GM12878 (cell line): ENCODE measurements around the gene CD34. TPM values are rescaled to one million over a fixed set of nuclear protein-coding genes. Genes with fewer than 3 reads are reported as not detected.

ENCODE experiments used
- ATAC-seq: fragments of 200-7000 bp; cut with Tn5 transposase; 3 replicates; pipeline ENCODE4 v1.9.1; 2020; ENCODE audit warnings: mild to moderate bottlenecking, moderate library complexity
- BruUV-seq: library from RNA; stranded (reverse); fragments of 400-500 nt; replicated peaks from 2 replicates; lab custom pipeline; 2021; lab: Mats Ljungman, UMichigan
- CTCF ChIA-PET: fragments of 300-600 bp; sonication (Branson Sonifier 250); formaldehyde crosslinking; extraction: SDS; loops from one replicate; lab custom pipeline; 2021; ENCODE audit warnings: inconsistent platforms; lab: Yijun Ruan, JAX
- POLR2A ChIA-PET: fragments of 350-600 bp; formaldehyde crosslinking; extraction: SDS; loops from one replicate; lab custom pipeline; 2021; ENCODE audit warnings: inconsistent platforms; lab: Charles Lee
- RAD21 ChIA-PET: fragments of 300-600 bp; sonication (Branson Sonifier 250); formaldehyde crosslinking; loops from one replicate; lab custom pipeline; 2023; ENCODE audit warnings: antibody characterized with exemption; ENCODE audit not compliant: unreplicated experiment; lab: Charles Lee
- SMC1A ChIA-PET: fragments of 300-600 bp; sonication (Branson Sonifier 250); formaldehyde crosslinking; loops from one replicate; lab custom pipeline; 2023; ENCODE audit not compliant: unreplicated experiment, uncharacterized antibody; lab: Charles Lee
- DNase-seq: peaks from one replicate; pipeline ENCODE4 v3.0.0-alpha.2; 2011; ENCODE audit warnings: low read depth, low spot score
- FAIRE-seq: peaks from 3 replicates; lab custom pipeline; 2011; peaks lifted over from hg19 to GRCh38; lab: Jason Lieb, UNC
- H2AFZ ChIP-seq: 2 replicates; pipeline ENCODE4 v1.6.0; 2011; ENCODE audit warnings: low read depth, low read length, control low read depth; ENCODE audit not compliant: control insufficient read depth
- H3K27ac ChIP-seq: 2 replicates; pipeline ENCODE4 v1.5.1; 2011; ENCODE audit warnings: control low read depth; ENCODE audit not compliant: control insufficient read depth, insufficient read depth
- H3K27me3 ChIP-seq, 2 experiments: replicated peaks in 1 of 2; 2 replicates each; pipeline versions ENCODE4 v1.6.0 to v1.6.1; 2011; ENCODE audit warnings: low read length in 1 of 2; ENCODE audit not compliant: control insufficient read depth in 2 of 2, insufficient read depth in 2 of 2
- H3K36me3 ChIP-seq, 2 experiments: 2 replicates each; pipeline ENCODE4 v1.5.1; 2011; ENCODE audit warnings: low read length in 1 of 2; ENCODE audit not compliant: control insufficient read depth in 2 of 2, insufficient read depth in 2 of 2
- H3K4me1 ChIP-seq: 2 replicates; pipeline ENCODE4 v1.6.1; 2011; ENCODE audit warnings: mild to moderate bottlenecking, low read length, moderate library complexity, mixed read lengths; ENCODE audit not compliant: control insufficient read depth, insufficient read depth
- H3K4me2 ChIP-seq: 2 replicates; pipeline ENCODE4 v1.6.0; 2011; ENCODE audit warnings: control low read depth; ENCODE audit not compliant: control insufficient read depth, insufficient read depth
- H3K4me3 ChIP-seq: fragments of 200-600 bp; sonication (generic); 2 replicates; pipeline ENCODE4 v1.5.1; 2016
- H3K79me2 ChIP-seq: 2 replicates; pipeline ENCODE4 v1.6.0; 2011; ENCODE audit warnings: low read length; ENCODE audit not compliant: control insufficient read depth, insufficient read depth
- H3K9ac ChIP-seq: 2 replicates; pipeline ENCODE4 v1.8.0; 2011; ENCODE audit warnings: low read length, control low read depth, mixed read lengths; ENCODE audit not compliant: control insufficient read depth, insufficient read depth
- H3K9me3 ChIP-seq: replicated peaks from 3 replicates; pipeline ENCODE4 v1.5.1; 2011; ENCODE audit warnings: mild to moderate bottlenecking, low read length; ENCODE audit not compliant: control insufficient read depth, insufficient read depth
- H4K20me1 ChIP-seq: 2 replicates; pipeline ENCODE4 v1.6.0; 2011; ENCODE audit not compliant: control insufficient read depth, insufficient read depth
- CBX5 ChIP-seq: sonication (generic); IDR thresholded peaks from 2 replicates; pipeline ENCODE4 v1.6.1; 2016; ENCODE audit warnings: low read depth, moderate library complexity, mild to moderate bottlenecking, inconsistent platforms
- EP300 ChIP-seq, 2 experiments: fragments of 150-350 bp in 1 of 2; IDR thresholded peaks; 2 replicates each; pipeline ENCODE4 v1.6.1; 2011 to 2012; ENCODE audit warnings: low read depth in 2 of 2, low read length in 2 of 2, borderline replicate concordance in 1 of 2, improper control_type of control experiment in 1 of 2, inconsistent platforms in 1 of 2; ENCODE audit not compliant: control insufficient read depth in 1 of 2
- NFIC ChIP-seq: IDR thresholded peaks from 2 replicates; pipeline ENCODE4 v1.6.1; 2012; ENCODE audit warnings: low read depth, mild to moderate bottlenecking, inconsistent platforms, low read length, moderate library complexity
- NFYA ChIP-seq: IDR thresholded peaks from 2 replicates; pipeline ENCODE4 v1.6.1; 2011; ENCODE audit warnings: low read depth, mild to moderate bottlenecking, low read length, improper control_type of control experiment, borderline replicate concordance
- NR2C2 ChIP-seq: IDR thresholded peaks from 2 replicates; pipeline ENCODE4 v1.6.1; 2011; ENCODE audit warnings: borderline replicate concordance, low read depth; ENCODE audit not compliant: control insufficient read depth, insufficient read length
- RB1 ChIP-seq: fragments of 450-650 bp; formaldehyde crosslinking; IDR thresholded peaks from 2 replicates; pipeline ENCODE4 v1.6.1; 2017; ENCODE audit warnings: mild to moderate bottlenecking, borderline replicate concordance
- SMARCA5 ChIP-seq: fragments of 450-650 bp; IDR thresholded peaks from 2 replicates; pipeline ENCODE4 v1.6.1; 2017; ENCODE audit warnings: mild to moderate bottlenecking
- SRF ChIP-seq, 2 experiments: IDR thresholded peaks; 2 replicates each; pipeline ENCODE4 v1.6.1; 2011; ENCODE audit warnings: low read depth in 2 of 2, low read length in 2 of 2, mild to moderate bottlenecking in 1 of 2, moderate library complexity in 1 of 2
- ZBTB33 ChIP-seq: fragments of 450-650 bp; IDR thresholded peaks from 2 replicates; pipeline ENCODE4 v1.6.1; 2017; ENCODE audit warnings: mild to moderate bottlenecking
- ZBTB40 ChIP-seq: fragments of 450-650 bp; IDR thresholded peaks from 2 replicates; pipeline ENCODE4 v1.6.1; 2016; ENCODE audit warnings: mild to moderate bottlenecking, moderate library complexity, borderline replicate concordance
- ZNF384 ChIP-seq: IDR thresholded peaks from 2 replicates; pipeline ENCODE4 v1.6.1; 2012; ENCODE audit warnings: low read depth, mild to moderate bottlenecking, low read length, improper control_type of control experiment, borderline replicate concordance
- WGBS: methylation state at CpG from one replicate; pipeline ENCODE4 v1.1.6; 2016; ENCODE audit warnings: low lambda C conversion rate; ENCODE audit not compliant: insufficient replicate concordance, insufficient coverage; ENCODE audit errors: missing lambda C conversion rate; 5-methylcytosine and 5-hydroxymethylcytosine counted together
- in situ Hi-C: fragments of 300-500 bp; cut with MboI; formaldehyde crosslinking; loops from 9 replicates; pipeline ENCODE4 v1.14.3; 2018; ENCODE audit warnings: mixed read lengths
- intact Hi-C: fragments of 100-400 bp; cut with micrococcal nuclease; formaldehyde crosslinking; loops from one replicate; pipeline ENCODE4 v1.14.2; 2022; ENCODE audit not compliant: unreplicated experiment
- polyA plus RNA-seq, 11 experiments: library from polyadenylated mRNA; depleted of rRNA in 4 of 11; unstranded in 6 of 11; stranded (reverse) in 5 of 11; fragments of >200 nt; fragmentation: Nextera tagmentation in 4 of 11; fragmentation: Illumina TruSeq in 1 of 11; extraction: Ambion mirVana in 4 of 11; extraction: Trizol in 1 of 11; gene quantifications; 1 replicate in 1 of 11; 2 replicates in 10 of 11; pipeline versions ENCODE4 v1.2.1 to v1.2.3, GENCODE V29; 2011 to 2016; ENCODE audit warnings: inconsistent platforms in 2 of 11, missing spikeins in 2 of 11, low read depth in 1 of 11
- total RNA-seq, 4 experiments: library from RNA; depleted of rRNA in 3 of 4; stranded (reverse); fragments of >200 nt in 3 of 4; fragmentation: Illumina TruSeq in 1 of 4; extraction: Trizol in 1 of 4; gene quantifications; 2 replicates each; pipeline versions ENCODE4 v1.2.1 to v1.2.3, GENCODE V29; 2013 to 2021

Gene CD34
- total and polyA plus RNA-seq, 10 of the 15 experiments (the other 5 are each of a cell fraction or from before 2014, with no cell fraction given) = under 0.01 to 0.08 (median 0.02) TPM; not detected in 6

- Histone ChIP-seq H3K4me1 (no peaks in the 10 kb centered on the region), H4K20me1 (no peaks in the 10 kb centered on the region), H3K9me3 (no peaks in the 10 kb centered on the region; the same call in 2 of the 3 replicates), H3K36me3 (no peaks in the 10 kb centered on the region), H3K79me2 (no peaks in the 10 kb centered on the region), H3K27me3 (peaks cover 1 to 3% of the 10 kb centered on the region in 2 experiments; a peak in 2 of 4 replicates), H3K4me3 (no peak overlapping the region), H3K9ac (no peak overlapping the region), H3K4me2 (no peak overlapping the region), H2AFZ (no peak overlapping the region), H3K27ac (no peak overlapping the region)
- in situ Hi-C loops (no loop called here), intact Hi-C loops (no loop called here)
- ChIA-PET SMC1A (interaction anchor here (1.0 to 1.6 kb wide), 2 partner anchors 14 to 63 kb away, joined by 3 to 5 read pairs; no protein-coding TSS in a partner anchor), POLR2A (no interaction called here), CTCF (interaction anchor here (1.1 to 1.8 kb wide), 2 partner anchors 13 to 65 kb away, joined by 4 read pairs; no protein-coding TSS in a partner anchor), RAD21 (no interaction called here)
- DNase-seq = no peak
- TF ChIP-seq NR2C2 (no peak), SRF (IDR thresholded peaks at IDR 0.05; ENCODE audit: low read depth in 2 of 2, low read length in 2 of 2) (no peak), RB1 (no peak), CBX5 (no peak), NFIC (no peak), ZNF384 (no peak), NFYA (no peak), EP300 (IDR thresholded peaks at IDR 0.05; ENCODE audit: borderline replicate concordance in 1 of 2, control insufficient read depth in 1 of 2, low read depth in 2 of 2, low read length in 2 of 2) (no peak), ZBTB40 (no peak), SMARCA5 (no peak), ZBTB33 (no peak)
- no peak for FAIRE-seq
- BruUV-seq = no TSS peak
- WGBS = 49% methylated on average over 3 of the region's 3 CpGs
- no peak for ATAC-seq
Measured at GRCh38 chr1:207949571-207950195, 38.8 kb upstream of the CD34 start.
